H1 (cell line): ENCODE measurements around the gene WRAP73. TPM values are rescaled to one million over a fixed set of nuclear protein-coding genes. Genes with fewer than 3 reads are reported as not detected.

Experiments
- CTCF ChIA-PET: fragments of 300-600 bp; sonication (Branson Sonifier 250); formaldehyde crosslinking; loops from one replicate; lab custom pipeline; 2021; ENCODE audit not compliant: partially characterized antibody; lab: Charles Lee
- POLR2A ChIA-PET: fragments of 300-600 bp; sonication (Branson Sonifier 250); formaldehyde crosslinking; loops from one replicate; lab custom pipeline; 2021; ENCODE audit warnings: inconsistent platforms; ENCODE audit not compliant: partially characterized antibody; lab: Charles Lee
- DNase-seq, 2 experiments: peaks; one replicate each; pipeline versions ENCODE4 v3.0.0 to v3.0.0-alpha.2; 2010 to 2022; ENCODE audit warnings: low spot score in 2 of 2, low read depth in 1 of 2, mixed read lengths in 1 of 2
- FAIRE-seq: peaks from 2 replicates; lab custom pipeline; 2011; peaks lifted over from hg19 to GRCh38; lab: Jason Lieb, UNC
- H2AFZ ChIP-seq: 2 replicates; pipeline ENCODE4 v1.8.1; 2012; ENCODE audit warnings: low read length, inconsistent platforms
- H2AK5ac ChIP-seq: 2 replicates; pipeline ENCODE4 v1.6.1; 2013; ENCODE audit warnings: low read depth, low read length
- H2BK120ac ChIP-seq: replicated peaks from 2 replicates; pipeline ENCODE3; 2013; ENCODE audit warnings: low read depth, low read length, inconsistent platforms
- H2BK12ac ChIP-seq: 2 replicates; pipeline ENCODE4 v1.6.1; 2013; ENCODE audit warnings: low read depth, low read length
- H2BK15ac ChIP-seq: 2 replicates; pipeline ENCODE4 v1.6.1; 2013; ENCODE audit warnings: low read length
- H2BK20ac ChIP-seq: 2 replicates; pipeline ENCODE4 v1.6.1; 2013; ENCODE audit warnings: low read length
- H2BK5ac ChIP-seq: 2 replicates; pipeline ENCODE4 v1.6.1; 2013; ENCODE audit warnings: low read depth, low read length
- H3K14ac ChIP-seq: 2 replicates; pipeline ENCODE4 v1.6.1; 2013; ENCODE audit warnings: inconsistent platforms; ENCODE audit not compliant: insufficient read length
- H3K18ac ChIP-seq: 2 replicates; pipeline ENCODE4 v1.6.1; 2013; ENCODE audit warnings: low read length; ENCODE audit errors: extremely low read depth
- H3K23ac ChIP-seq: 2 replicates; pipeline ENCODE4 v1.6.1; 2013; ENCODE audit warnings: inconsistent platforms; ENCODE audit not compliant: insufficient read length
- H3K23me2 ChIP-seq: 2 replicates; pipeline ENCODE4 v1.6.1; 2013; ENCODE audit warnings: low read depth, low read length
- H3K27ac ChIP-seq: 2 replicates; pipeline ENCODE4 v1.6.1; 2011; ENCODE audit warnings: low read depth, low read length, inconsistent platforms
- H3K27me3 ChIP-seq, 4 experiments: replicated peaks in 1 of 4; 1 replicate in 1 of 4; 2 replicates in 3 of 4; pipeline versions ENCODE4 v1.6.1 to v1.8.1; 2011 to 2013; ENCODE audit warnings: low read length in 3 of 4, mild to moderate bottlenecking in 3 of 4, inconsistent platforms in 2 of 4, mixed read lengths in 2 of 4, moderate library complexity in 1 of 4; ENCODE audit not compliant: control insufficient read depth in 3 of 4, insufficient read depth in 3 of 4; ENCODE audit errors: extremely low read depth in 1 of 4
- H3K36me3 ChIP-seq, 4 experiments: 2 replicates each; pipeline versions ENCODE4 v1.6.1 to v1.8.1; 2011 to 2013; ENCODE audit warnings: mild to moderate bottlenecking in 4 of 4, low read length in 3 of 4, moderate library complexity in 2 of 4, control low read depth in 1 of 4, inconsistent platforms in 1 of 4; ENCODE audit not compliant: insufficient read depth in 4 of 4, control insufficient read depth in 2 of 4
- H3K4ac ChIP-seq: replicated peaks from 2 replicates; pipeline ENCODE3; 2013; ENCODE audit warnings: low read length, low read depth, mixed read lengths, inconsistent platforms; ENCODE audit not compliant: insufficient read length
- H3K4me1 ChIP-seq, 4 experiments: replicated peaks in 1 of 4; 1 replicate in 1 of 4; 2 replicates in 3 of 4; pipeline versions ENCODE4 v1.6.1 to v1.8.1; 2011 to 2013; ENCODE audit warnings: low read length in 3 of 4, inconsistent platforms in 2 of 4, mixed read lengths in 1 of 4; ENCODE audit not compliant: insufficient read depth in 4 of 4, control insufficient read depth in 3 of 4
- H3K4me2 ChIP-seq, 2 experiments: 2 replicates each; pipeline versions ENCODE4 v1.6.1 to v1.8.1; 2011 to 2013; ENCODE audit warnings: low read depth in 2 of 2, low read length in 2 of 2, control low read depth in 1 of 2, inconsistent platforms in 1 of 2, mild to moderate bottlenecking in 1 of 2; ENCODE audit not compliant: insufficient read depth in 1 of 2
- H3K4me3 ChIP-seq, 4 experiments: fragments of 200-600, 300-600 bp in 1 of 4; sonication (generic), shearing (Covaris generic), sonication (Bioruptor Twin) in 1 of 4; 2 replicates each; pipeline versions ENCODE4 v1.5.1 to v1.8.1; 2011 to 2016; ENCODE audit warnings: low read length in 4 of 4, low read depth in 3 of 4, control low read depth in 2 of 4, inconsistent platforms in 2 of 4, mild to moderate bottlenecking in 2 of 4, mixed read lengths in 1 of 4, moderate library complexity in 1 of 4; ENCODE audit not compliant: insufficient read depth in 2 of 4; ENCODE audit errors: extremely low read depth in 1 of 4
- H3K56ac ChIP-seq: replicated peaks from 2 replicates; pipeline ENCODE3; 2013; ENCODE audit warnings: low read depth, mild to moderate bottlenecking, mixed read lengths, low read length, inconsistent platforms; ENCODE audit not compliant: insufficient read length
- H3K79me1 ChIP-seq: 2 replicates; pipeline ENCODE4 v1.6.1; 2013; ENCODE audit warnings: low read depth, low read length, control low read depth
- H3K79me2 ChIP-seq, 2 experiments: 2 replicates each; pipeline versions ENCODE4 v1.6.1 to v1.8.1; 2012 to 2013; ENCODE audit warnings: low read length in 2 of 2, mild to moderate bottlenecking in 2 of 2, inconsistent platforms in 1 of 2; ENCODE audit not compliant: insufficient read depth in 2 of 2, control insufficient read depth in 1 of 2
- H3K9ac ChIP-seq, 4 experiments: replicated peaks in 1 of 4; 1 replicate in 1 of 4; 2 replicates in 3 of 4; pipeline versions ENCODE4 v1.6.1 to v1.8.1; 2011 to 2013; ENCODE audit warnings: low read depth in 3 of 4, low read length in 3 of 4, control low read depth in 2 of 4, mild to moderate bottlenecking in 2 of 4, moderate library complexity in 2 of 4, inconsistent platforms in 1 of 4; ENCODE audit errors: extremely low read depth in 1 of 4
- H3K9me3 ChIP-seq, 2 experiments: 2 replicates each; pipeline versions ENCODE4 v1.6.1 to v1.8.1; 2012 to 2013; ENCODE audit warnings: mild to moderate bottlenecking in 2 of 2, moderate library complexity in 2 of 2, control low read depth in 1 of 2, inconsistent platforms in 1 of 2, low read depth in 1 of 2, low read length in 1 of 2, mixed read lengths in 1 of 2; ENCODE audit not compliant: insufficient read depth in 2 of 2
- H4K20me1 ChIP-seq, 2 experiments: replicated peaks in 1 of 2; 2 replicates each; pipeline versions ENCODE3 to v1.8.1; 2011 to 2013; ENCODE audit warnings: inconsistent platforms in 2 of 2, low read length in 2 of 2, mild to moderate bottlenecking in 1 of 2; ENCODE audit not compliant: insufficient read depth in 2 of 2, control insufficient read depth in 1 of 2
- H4K5ac ChIP-seq: 2 replicates; pipeline ENCODE4 v1.6.1; 2013; ENCODE audit warnings: low read length, low read depth, mixed read lengths, inconsistent platforms; ENCODE audit not compliant: insufficient read length
- H4K8ac ChIP-seq: 2 replicates; pipeline ENCODE4 v1.8.0; 2013; ENCODE audit warnings: mild to moderate bottlenecking, moderate library complexity, low read length, inconsistent platforms; ENCODE audit not compliant: insufficient read depth; ENCODE audit errors: extremely low read depth
- H4K91ac ChIP-seq: replicated peaks from 2 replicates; pipeline ENCODE3; 2013; ENCODE audit warnings: low read length, mixed read lengths, inconsistent platforms; ENCODE audit not compliant: insufficient read length
- CTBP2 ChIP-seq: IDR thresholded peaks from 2 replicates; pipeline ENCODE4 v1.7.0; 2011; ENCODE audit warnings: borderline replicate concordance, mild to moderate bottlenecking, moderate library complexity, mixed read lengths, low read length; ENCODE audit not compliant: insufficient read depth, insufficient read length
- EGR1 ChIP-seq: IDR thresholded peaks from 2 replicates; pipeline ENCODE4 v1.6.1; 2011; ENCODE audit warnings: low read depth, low read length, borderline replicate concordance
- EZH2 ChIP-seq: fragments of 200-600 bp; sonication (generic); IDR thresholded peaks from 2 replicates; pipeline ENCODE4 v1.7.1; 2012; ENCODE audit warnings: low read depth, mild to moderate bottlenecking, moderate library complexity, low read length, inconsistent platforms; ENCODE audit not compliant: severe bottlenecking
- HDAC6 ChIP-seq: IDR thresholded peaks from one replicate; pipeline ENCODE4 v1.7.1; 2012; ENCODE audit warnings: low read depth, mild to moderate bottlenecking, inconsistent platforms, low read length, moderate library complexity
- KDM5A ChIP-seq: fragments of 200-600 bp; IDR thresholded peaks from 2 replicates; pipeline ENCODE4 v1.7.1; 2012; ENCODE audit warnings: mild to moderate bottlenecking, low read length, inconsistent platforms, mixed read lengths
- NANOG ChIP-seq: IDR thresholded peaks from 2 replicates; pipeline ENCODE4 v1.6.1; 2011; ENCODE audit warnings: low read length, low read depth, mild to moderate bottlenecking, inconsistent platforms; ENCODE audit not compliant: insufficient read depth, poor library complexity, severe bottlenecking
- PHF8 ChIP-seq: fragments of 200-600 bp; sonication (generic); conservative IDR thresholded peaks from 2 replicates; pipeline ENCODE4 v1.7.1; 2012; ENCODE audit warnings: low read depth, mild to moderate bottlenecking, inconsistent platforms, low read length, moderate library complexity
- SUZ12 ChIP-seq: fragments of 200-600 bp; sonication (generic); IDR thresholded peaks from 2 replicates; pipeline ENCODE4 v1.6.1; 2012; ENCODE audit warnings: mild to moderate bottlenecking, inconsistent platforms, low read length, moderate library complexity, mixed read lengths
- WGBS, 2 experiments: shearing (Covaris generic) in 1 of 2; methylation state at CpG; one replicate each; pipeline versions ENCODE4 v1.1.6 to v1.1.7; 2013 to 2015; ENCODE audit warnings: low lambda C conversion rate in 2 of 2, mixed read lengths in 2 of 2, inconsistent platforms in 1 of 2, low coverage in 1 of 2, missing lambda C conversion rate in 1 of 2; ENCODE audit not compliant: insufficient replicate concordance in 2 of 2, insufficient coverage in 1 of 2, insufficient read length in 1 of 2; ENCODE audit errors: extremely low coverage in 1 of 2, missing lambda C conversion rate in 1 of 2; 5-methylcytosine and 5-hydroxymethylcytosine counted together
- polyA plus RNA-seq, 7 experiments: library from polyadenylated mRNA; depleted of rRNA in 3 of 7; stranded (reverse) in 5 of 7; unstranded in 2 of 7; fragments of >200 nt in 5 of 7; fragments of 200-250 nt in 2 of 7; gene quantifications; 1 replicate in 5 of 7; 2 replicates in 1 of 7; 4 replicates in 1 of 7; pipeline versions ENCODE4 v1.2.1 to v1.2.3, GENCODE V29; 2011 to 2013; ENCODE audit warnings: missing spikeins in 2 of 7, mixed read lengths in 2 of 7
- total RNA-seq: library from RNA; stranded (reverse); fragmentation: NEBNext Ultra II Directional; extraction: Animal tissue kit (Norgen Biotek cat#: 25700); gene quantifications from 2 replicates; pipeline ENCODE4 v1.2.1, GENCODE V29; 2021

The WRAP73 gene
- total and polyA plus RNA-seq, 2 of the 8 experiments (the other 6 are each of a cell fraction or from before 2014, with no cell fraction given), result 30.3 to 50.7 TPM

GRCh38 chr1:3651026-3651929 is 1.4 kb upstream of the WRAP73 start:
- CTCF ChIA-PET, result interaction anchor here (0.8 to 3.0 kb wide), 7 partner anchors 11 to 198 kb away, joined by 3 to 16 read pairs (median 7); no protein-coding TSS in a partner anchor
- Histone ChIP-seq H3K9ac (no peak overlapping the region), H2BK5ac (no peak overlapping the region), H2BK12ac (peak overlapping the region; percentile 27; the same call in 1 of the 2 replicates), H3K27ac (no peak overlapping the region), H2BK20ac (no peak overlapping the region), H3K79me1 (peaks cover 3% of the 10 kb centered on the region; the same call in 1 of the 2 replicates), H2BK120ac (no peak overlapping the region), H3K4me1 (peaks cover 0 to 21% (median 3%) of the 10 kb centered on the region in 4 experiments; a peak in 5 of 7 replicates), H4K91ac (no peak overlapping the region), H3K18ac (peak overlapping the region; percentile 48; the same call in 1 of the 2 replicates), H3K14ac (no peak overlapping the region), H3K56ac (no peak overlapping the region), H4K20me1 (peaks cover 0 to 4% of the 10 kb centered on the region in 2 experiments), H3K27me3 (peaks cover 46 to 63% (median 58%) of the 10 kb centered on the region in 4 experiments), H3K36me3 (peaks cover 0 to 14% (median 10%) of the 10 kb centered on the region in 4 experiments; a peak in 4 of 8 replicates), H3K4me3 (peak overlapping the region; percentile 51 to 97 (median 58)), H3K9me3 (no peaks in the 10 kb centered on the region), H4K8ac (no peak overlapping the region), H3K79me2 (peaks cover 0 to 9% of the 10 kb centered on the region in 2 experiments; a peak in 1 of 4 replicates), H2BK15ac (0 out of 2 replicates have a peak overlapping the region, but pooled peaks have one; percentile 5), H3K23me2 (peaks cover 20% of the 10 kb centered on the region; the same call in 1 of the 2 replicates), H2AK5ac (no peak overlapping the region), H3K23ac (no peak overlapping the region), H3K4me2 (peak overlapping the region; percentile 77 to 81), H2AFZ (no peak overlapping the region; the same call in 1 of the 2 replicates), H4K5ac (no peak overlapping the region), H3K4ac (no peak overlapping the region)
- WGBS, 2 experiments, result 4% methylated on average over 56 of the region's 83 CpGs; no CpG with 5 or more reads in 1 of the 2 experiments
- DNase-seq, result peak in 1 of 2 experiments; percentile 82
- POLR2A ChIA-PET, result interaction anchor here (0.7 to 1.2 kb wide), 2 partner anchors 197 to 224 kb away, joined by 3 to 5 read pairs; partner anchors contain the start of gene ARHGEF16
- FAIRE-seq, result no peak
- TF ChIP-seq PHF8 (no peak), NANOG (no peak), KDM5A (no peak), EZH2 (peak; percentile 98), CTBP2 (peak; percentile 51), EGR1 (peak; percentile 55; the same call in 1 of the 2 replicates), HDAC6 (no peak), SUZ12 (peak; percentile 96; the same call in 1 of the 2 replicates)
